H9 (cell line): ENCODE measurements around the gene LRMDA. TPM values are rescaled to one million over a fixed set of nuclear protein-coding genes. Genes with fewer than 3 reads are reported as not detected.

Experiments used
- DNase-seq: peaks from one replicate; pipeline ENCODE4 v3.0.0-alpha.2; 2017
- H2AFZ ChIP-seq: one replicate; pipeline ENCODE4 v1.6.1; 2013; ENCODE audit warnings: mild to moderate bottlenecking, low read length, control low read depth, moderate library complexity
- H2AK5ac ChIP-seq: 2 replicates; pipeline ENCODE4 v1.6.1; 2013; ENCODE audit warnings: low read length, control low read depth, mixed read lengths; ENCODE audit not compliant: insufficient read length
- H2BK120ac ChIP-seq: one replicate; pipeline ENCODE4 v1.6.1; 2013; ENCODE audit warnings: low read depth, mild to moderate bottlenecking, low read length, control low read depth, inconsistent platforms; ENCODE audit not compliant: poor library complexity, severe bottlenecking
- H2BK12ac ChIP-seq: 2 replicates; pipeline ENCODE4 v1.6.1; 2013; ENCODE audit warnings: low read length, control low read depth, mixed read lengths, low read depth; ENCODE audit not compliant: insufficient read length
- H2BK15ac ChIP-seq: 2 replicates; pipeline ENCODE4 v1.6.1; 2013; ENCODE audit warnings: low read depth, low read length, control low read depth
- H2BK20ac ChIP-seq: one replicate; pipeline ENCODE4 v1.6.1; 2013; ENCODE audit warnings: low read depth, mild to moderate bottlenecking, low read length, control low read depth, inconsistent platforms; ENCODE audit not compliant: poor library complexity, severe bottlenecking
- H2BK5ac ChIP-seq: 2 replicates; pipeline ENCODE4 v1.6.1; 2013; ENCODE audit warnings: low read length, control low read depth, mixed read lengths; ENCODE audit not compliant: insufficient read length
- H3K14ac ChIP-seq: 2 replicates; pipeline ENCODE4 v1.6.1; 2013; ENCODE audit warnings: low read length, control low read depth; ENCODE audit not compliant: insufficient read depth
- H3K18ac ChIP-seq: 2 replicates; pipeline ENCODE4 v1.6.1; 2013; ENCODE audit warnings: low read depth, mild to moderate bottlenecking, mixed read lengths, low read length, control low read depth; ENCODE audit not compliant: insufficient read length
- H3K23ac ChIP-seq: 2 replicates; pipeline ENCODE4 v1.6.1; 2013; ENCODE audit warnings: low read length, control low read depth, mixed read lengths, low read depth; ENCODE audit not compliant: insufficient read length
- H3K23me2 ChIP-seq: 2 replicates; pipeline ENCODE4 v1.6.1; 2013; ENCODE audit warnings: low read depth, mild to moderate bottlenecking, mixed read lengths, low read length, control low read depth; ENCODE audit not compliant: insufficient read length, poor library complexity, severe bottlenecking
- H3K27ac ChIP-seq: 2 replicates; pipeline ENCODE4 v1.5.1; 2013; ENCODE audit warnings: low read length, control low read depth, mixed read lengths, low read depth; ENCODE audit not compliant: insufficient read length
- H3K27me3 ChIP-seq: 2 replicates; pipeline ENCODE4 v1.6.1; 2013; ENCODE audit warnings: low read length, control low read depth, inconsistent platforms; ENCODE audit not compliant: insufficient read depth
- H3K4ac ChIP-seq: 2 replicates; pipeline ENCODE4 v1.6.1; 2013; ENCODE audit warnings: low read depth, mild to moderate bottlenecking, control low read depth, inconsistent platforms, low read length, moderate library complexity
- H3K4me1 ChIP-seq: 2 replicates; pipeline ENCODE4 v1.6.1; 2013; ENCODE audit warnings: low read length, control low read depth, inconsistent platforms; ENCODE audit not compliant: insufficient read depth
- H3K4me2 ChIP-seq: 2 replicates; pipeline ENCODE4 v1.6.1; 2013; ENCODE audit warnings: low read length, control low read depth, mixed read lengths; ENCODE audit not compliant: insufficient read length, insufficient read depth
- H3K56ac ChIP-seq: 2 replicates; pipeline ENCODE4 v1.6.1; 2013; ENCODE audit warnings: low read depth, mild to moderate bottlenecking, mixed read lengths, low read length, control low read depth; ENCODE audit not compliant: insufficient read length
- H3K79me1 ChIP-seq: 2 replicates; pipeline ENCODE4 v1.6.1; 2013; ENCODE audit warnings: low read depth, mild to moderate bottlenecking, moderate library complexity, low read length, control low read depth, inconsistent platforms; ENCODE audit not compliant: insufficient read depth, poor library complexity, severe bottlenecking
- H3K79me2 ChIP-seq: 2 replicates; pipeline ENCODE4 v1.6.1; 2013; ENCODE audit warnings: low read length, control low read depth, inconsistent platforms; ENCODE audit not compliant: insufficient read depth
- H3K9ac ChIP-seq: 2 replicates; pipeline ENCODE4 v1.6.1; 2013; ENCODE audit warnings: low read length, control low read depth, mixed read lengths; ENCODE audit not compliant: insufficient read length; ENCODE audit errors: extremely low read depth
- H3K9me3 ChIP-seq: one replicate; pipeline ENCODE4 v1.6.1; 2013; ENCODE audit warnings: low read depth, low read length, inconsistent platforms; ENCODE audit not compliant: control insufficient read depth
- H3T11ph ChIP-seq: one replicate; pipeline ENCODE4 v1.6.1; 2013; ENCODE audit warnings: mild to moderate bottlenecking, low read length, control low read depth, inconsistent platforms
- H4K20me1 ChIP-seq: one replicate; pipeline ENCODE4 v1.6.1; 2013; ENCODE audit not compliant: control insufficient read depth, insufficient read length, insufficient read depth
- H4K5ac ChIP-seq: 2 replicates; pipeline ENCODE4 v1.6.1; 2013; ENCODE audit warnings: low read depth, mild to moderate bottlenecking, mixed read lengths, low read length, control low read depth; ENCODE audit not compliant: insufficient read length
- H4K8ac ChIP-seq: replicated peaks from 2 replicates; pipeline ENCODE4 v1.6.1; 2013; ENCODE audit warnings: low read length, control low read depth, mixed read lengths, low read depth; ENCODE audit not compliant: insufficient read length
- H4K91ac ChIP-seq: 2 replicates; pipeline ENCODE4 v1.6.1; 2013; ENCODE audit warnings: low read depth, mild to moderate bottlenecking, moderate library complexity, mixed read lengths, low read length, control low read depth; ENCODE audit not compliant: insufficient read length
- H3K27ac Mint-ChIP-seq, 3 experiments: 2 replicates in 2 of 3; 3 replicates in 1 of 3; pipeline ENCODE4 v1.8.0; 2020 to 2021; ENCODE audit warnings: mixed read lengths in 3 of 3, mild to moderate bottlenecking in 1 of 3, moderate library complexity in 1 of 3
- H3K27me3 Mint-ChIP-seq: 2 replicates; pipeline ENCODE4 v1.8.0; 2021; ENCODE audit warnings: low read depth, mild to moderate bottlenecking, moderate library complexity, mixed read lengths
- H3K36me3 Mint-ChIP-seq, 3 experiments: 2 replicates in 2 of 3; 3 replicates in 1 of 3; pipeline ENCODE4 v1.8.0; 2020 to 2021; ENCODE audit warnings: low read depth in 3 of 3, mixed read lengths in 3 of 3; ENCODE audit not compliant: insufficient read depth in 1 of 3
- H3K4me1 Mint-ChIP-seq, 2 experiments: 2 replicates each; pipeline ENCODE4 v1.8.0; 2020; ENCODE audit warnings: mixed read lengths in 2 of 2
- H3K4me3 Mint-ChIP-seq, 2 experiments: 2 replicates in 1 of 2; 3 replicates in 1 of 2; pipeline ENCODE4 v1.8.0; 2020 to 2021; ENCODE audit warnings: mild to moderate bottlenecking in 2 of 2, mixed read lengths in 2 of 2, moderate library complexity in 1 of 2
- H3K9me3 Mint-ChIP-seq, 2 experiments: 2 replicates in 1 of 2; 3 replicates in 1 of 2; pipeline ENCODE4 v1.8.0; 2020; ENCODE audit warnings: mild to moderate bottlenecking in 2 of 2, mixed read lengths in 2 of 2, moderate library complexity in 1 of 2
- total RNA-seq: library from RNA; stranded (reverse); gene quantifications from 2 replicates; pipeline ENCODE4 v1.2.1, GENCODE V29; 2021
- TF ChIP-seq, protein P1 (sequence below): fragments of 200-600 bp; sonication (generic); conservative IDR thresholded peaks from 3 replicates; pipeline ENCODE4 v1.8.0; 2021; ENCODE audit warnings: antibody characterized with exemption, mild to moderate bottlenecking

Gene LRMDA
- total RNA-seq, 1 experiment from 2014 or later: 1.8 TPM

DNA sequence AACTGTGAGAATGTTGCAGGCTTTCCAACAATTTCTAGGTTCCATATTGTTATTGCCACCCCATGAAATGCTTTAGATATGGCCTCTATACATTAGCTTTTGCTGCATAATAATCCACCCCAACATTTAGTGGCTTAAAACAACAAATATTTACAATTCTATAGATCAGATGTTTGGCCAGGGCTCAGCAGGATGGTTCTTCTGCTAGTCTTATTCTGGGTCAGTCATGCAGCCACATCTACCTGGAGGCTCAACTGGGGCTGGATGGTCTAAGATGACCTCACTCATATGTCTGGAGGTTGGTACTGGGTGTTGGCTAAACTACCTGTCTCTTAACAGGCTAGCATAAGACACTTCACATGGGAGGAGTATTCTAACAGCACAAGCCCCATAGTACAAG is 607.3 kb downstream of the LRMDA start:
- Histone ChIP-seq H3K4me1 (peaks cover 2% of the 10 kb centered on the region; the same call in 1 of the 2 replicates), H3K56ac (no peak overlapping the region), H3K4ac (no peak overlapping the region), H3T11ph (no peak overlapping the region), H3K27ac (no peak overlapping the region), H2BK12ac (no peak overlapping the region), H3K79me1 (no peaks in the 10 kb centered on the region), H4K5ac (no peak overlapping the region), H2BK120ac (no peak overlapping the region), H3K27me3 (no peaks in the 10 kb centered on the region), H2AK5ac (no peak overlapping the region), H3K23me2 (no peaks in the 10 kb centered on the region), H4K8ac (no peak overlapping the region), H3K9ac (no peak overlapping the region), H2BK5ac (no peak overlapping the region), H2BK20ac (no peak overlapping the region), H4K20me1 (no peaks in the 10 kb centered on the region), H2BK15ac (no peak overlapping the region), H3K18ac (no peak overlapping the region), H3K4me2 (no peak overlapping the region), H4K91ac (no peak overlapping the region), H3K9me3 (no peaks in the 10 kb centered on the region), H2AFZ (no peak overlapping the region), H3K14ac (no peak overlapping the region), H3K23ac (no peak overlapping the region), H3K79me2 (no peaks in the 10 kb centered on the region)
- Mint-ChIP-seq H3K9me3 (peaks cover 11 to 13% of the 10 kb centered on the region in 2 experiments), H3K4me1 (peaks cover 10 to 15% of the 10 kb centered on the region in 2 experiments), H3K27me3 (peaks cover 8% of the 10 kb centered on the region; the same call in 1 of the 2 replicates), H3K36me3 (peaks cover 4 to 12% (median 10%) of the 10 kb centered on the region in 3 experiments; a peak in 5 of 7 replicates), H3K27ac (no peak overlapping the region), H3K4me3 (no peak overlapping the region)
- DNase-seq: no peak
- TF ChIP-seq, protein P1, sequence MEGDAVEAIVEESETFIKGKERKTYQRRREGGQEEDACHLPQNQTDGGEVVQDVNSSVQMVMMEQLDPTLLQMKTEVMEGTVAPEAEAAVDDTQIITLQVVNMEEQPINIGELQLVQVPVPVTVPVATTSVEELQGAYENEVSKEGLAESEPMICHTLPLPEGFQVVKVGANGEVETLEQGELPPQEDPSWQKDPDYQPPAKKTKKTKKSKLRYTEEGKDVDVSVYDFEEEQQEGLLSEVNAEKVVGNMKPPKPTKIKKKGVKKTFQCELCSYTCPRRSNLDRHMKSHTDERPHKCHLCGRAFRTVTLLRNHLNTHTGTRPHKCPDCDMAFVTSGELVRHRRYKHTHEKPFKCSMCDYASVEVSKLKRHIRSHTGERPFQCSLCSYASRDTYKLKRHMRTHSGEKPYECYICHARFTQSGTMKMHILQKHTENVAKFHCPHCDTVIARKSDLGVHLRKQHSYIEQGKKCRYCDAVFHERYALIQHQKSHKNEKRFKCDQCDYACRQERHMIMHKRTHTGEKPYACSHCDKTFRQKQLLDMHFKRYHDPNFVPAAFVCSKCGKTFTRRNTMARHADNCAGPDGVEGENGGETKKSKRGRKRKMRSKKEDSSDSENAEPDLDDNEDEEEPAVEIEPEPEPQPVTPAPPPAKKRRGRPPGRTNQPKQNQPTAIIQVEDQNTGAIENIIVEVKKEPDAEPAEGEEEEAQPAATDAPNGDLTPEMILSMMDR: no peak
